ENCODE results near the gene HELQ. TPM values are rescaled to one million over a fixed set of nuclear protein-coding genes. Genes with fewer than 3 reads are reported as not detected.

HELQ gene
- total and polyA plus RNA-seq, 9 of the 15 experiments (the other 6 are each of a cell fraction or from before 2014, with no cell fraction given): 3.5 to 15.2 (median 11.9) TPM

GRCh38 chr4:83490876-83491450 lies 35.3 kb upstream of the HELQ start (continued):
- peak; percentile 41; the same call in 1 of the 2 replicates for TF ChIP-seq REST (IDR thresholded peaks at IDR 0.05; ENCODE audit: borderline replicate concordance)
- no peak for TF ChIP-seq REST (CRISPR knock-in tag; IDR thresholded peaks at IDR 0.05; ENCODE audit: low read depth)
- TF ChIP-seq SOX6 (IDR thresholded peaks at IDR 0.05): no peak
- TF ChIP-seq POLR2H (tag; IDR thresholded peaks at IDR 0.05; ENCODE audit: low read depth): no peak
- TF ChIP-seq CTCF (IDR thresholded peaks at IDR 0.05 in 2 of 3, conservative IDR thresholded peaks at IDR 0.05 in 1 of 3; ENCODE audit: insufficient read depth in 2 of 3, low read depth in 1 of 3, low read length in 3 of 3): peak; percentile 68 to 88 (median 77)
- TF ChIP-seq TFE3 (CRISPR knock-in tag; IDR thresholded peaks at IDR 0.05): no peak
- no peak for TF ChIP-seq FOXO4 (CRISPR knock-in tag; IDR thresholded peaks at IDR 0.05)
- no peak for TF ChIP-seq ATF7 (IDR thresholded peaks at IDR 0.05)
- no peak for TF ChIP-seq TRIM24 (IDR thresholded peaks at IDR 0.05)
- no peak for TF ChIP-seq MEF2A (IDR thresholded peaks at IDR 0.05; ENCODE audit: control insufficient read depth, low read depth, low read length)
- no peak for TF ChIP-seq ZNF431 (CRISPR knock-in tag; IDR thresholded peaks at IDR 0.05)
- no peak for TF ChIP-seq RBM15 (IDR thresholded peaks at IDR 0.05; ENCODE audit: insufficient read depth, low read length)
- TF ChIP-seq PHB (CRISPR knock-in tag; IDR thresholded peaks at IDR 0.05): no peak
- no peak for TF ChIP-seq GABPA (tag; conservative IDR thresholded peaks at IDR 0.05; ENCODE audit: low read depth)
- no peak for TF ChIP-seq NFIC (IDR thresholded peaks at IDR 0.05)

Data from K562 (cell line).